ENCODE results near the gene LMTK2.

LMTK2 gene

DNA sequence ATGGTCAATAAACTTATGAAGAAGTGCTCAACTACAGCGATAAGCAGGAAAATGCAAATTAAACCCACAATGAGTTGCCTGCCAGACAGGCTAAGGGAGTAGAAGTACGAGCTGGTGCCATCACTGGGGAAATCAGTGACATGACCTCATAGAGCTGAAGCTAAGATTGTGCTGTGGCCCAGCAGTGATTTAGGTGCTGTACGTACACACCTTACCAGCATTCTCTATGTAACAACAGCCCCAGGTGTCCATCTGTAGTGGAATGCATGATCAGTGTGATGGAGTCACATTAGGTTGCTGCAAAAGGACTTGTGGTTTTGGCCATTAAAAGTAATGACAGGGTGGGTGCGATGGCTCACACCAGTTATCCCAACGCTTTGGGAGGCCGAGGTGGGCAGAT is 151.0 kb downstream of the LMTK2 start:
- H3K9me3 ChIP-seq (ENCODE audit: control insufficient read depth, insufficient read depth, low read length), result no peaks in the 10 kb centered on the region; the same call in 1 of the 2 replicates
- H3K9ac ChIP-seq (ENCODE audit: low read depth, low read length), result no peak overlapping the region
- no peak overlapping the region for H3K27ac ChIP-seq (ENCODE audit: low read depth, low read length)
- 0 out of 2 replicates have a peak, but pooled peaks cover 3% of the 10 kb centered on the region for H3K36me3 ChIP-seq (ENCODE audit: control insufficient read depth, insufficient read depth, low read length)
- H3K27me3 ChIP-seq (ENCODE audit: control insufficient read depth, insufficient read depth, low read length), result no peaks in the 10 kb centered on the region
- H3K4me1 ChIP-seq (ENCODE audit: control insufficient read depth, insufficient read depth, low read length), result no peaks in the 10 kb centered on the region
- no peak overlapping the region for H3K4me3 ChIP-seq (ENCODE audit: low read depth, low read length)

All from HUES48 (cell line).